Smooth muscle cell of the pulmonary artery (primary cell): ENCODE results near the gene HSD17B14. TPM values are rescaled to one million over a fixed set of nuclear protein-coding genes. Genes with fewer than 3 reads are reported as not detected.

Experiments
- total RNA-seq: library from RNA; depleted of rRNA; stranded (reverse); fragments of >200 nt; gene quantifications from 2 replicates; pipeline ENCODE4 v1.2.3, GENCODE V29; 2014

The HSD17B14 gene
- 2.2 and 2.8 TPM in 2 replicates for total RNA-seq

DNA sequence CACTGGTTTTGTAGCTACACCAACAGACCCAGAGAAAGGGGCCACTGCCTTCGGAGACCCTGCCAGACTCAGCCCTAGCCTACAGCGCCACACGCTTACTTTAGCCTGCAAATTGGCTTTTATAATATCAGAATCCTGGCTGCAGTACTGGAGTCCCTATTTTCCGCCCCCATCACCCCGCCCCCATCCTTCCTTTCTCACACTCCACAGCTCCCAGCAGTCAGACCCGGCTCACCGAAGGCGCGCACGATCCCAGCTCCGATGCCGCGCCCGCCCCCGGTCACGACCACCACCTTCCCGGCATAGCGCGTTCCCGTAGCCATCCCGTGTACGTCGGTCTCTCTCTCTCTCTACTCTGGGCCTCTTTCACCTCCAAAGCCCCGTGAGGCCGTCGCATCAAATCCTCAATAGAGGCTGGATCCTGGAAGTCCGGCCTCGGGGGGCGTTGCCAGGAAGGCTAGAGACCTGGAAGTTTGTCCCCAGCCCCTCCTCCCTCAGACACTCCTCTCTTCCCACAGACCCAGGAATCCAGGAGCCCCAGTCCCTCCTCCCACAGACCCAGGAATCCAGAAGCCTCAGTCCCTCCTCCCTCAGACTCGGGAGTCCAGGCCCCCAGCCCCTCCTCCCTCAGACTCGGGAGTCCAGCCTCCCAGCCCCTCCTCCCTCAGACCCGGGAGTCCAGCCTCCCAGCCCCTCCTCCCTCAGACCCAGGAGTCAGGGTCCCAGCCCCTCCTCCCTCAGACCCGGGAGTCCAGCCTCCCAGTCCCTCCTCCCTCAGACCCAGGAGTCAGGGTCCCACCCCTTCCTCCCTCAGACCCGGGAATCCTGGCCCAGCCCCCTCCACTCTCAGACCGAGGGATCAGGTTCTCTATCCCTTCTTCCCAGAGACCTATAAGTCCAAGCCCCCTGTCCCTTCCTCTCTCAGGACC is at the start of gene HSD17B14:
HSD17B14 (minus strand) TSS at position 403 of the 929 bp plus-strand sequence; CDS start at position 323, 80 bp downstream.

GRCh38 chr19:48872182-48872883 is 36.0 kb upstream of the HSD17B14 start, which contains the start of gene PPP1R15A:
PPP1R15A (plus strand) TSS chr19:48872421; CDS start chr19:48873234, 813 bp downstream.

DNA sequence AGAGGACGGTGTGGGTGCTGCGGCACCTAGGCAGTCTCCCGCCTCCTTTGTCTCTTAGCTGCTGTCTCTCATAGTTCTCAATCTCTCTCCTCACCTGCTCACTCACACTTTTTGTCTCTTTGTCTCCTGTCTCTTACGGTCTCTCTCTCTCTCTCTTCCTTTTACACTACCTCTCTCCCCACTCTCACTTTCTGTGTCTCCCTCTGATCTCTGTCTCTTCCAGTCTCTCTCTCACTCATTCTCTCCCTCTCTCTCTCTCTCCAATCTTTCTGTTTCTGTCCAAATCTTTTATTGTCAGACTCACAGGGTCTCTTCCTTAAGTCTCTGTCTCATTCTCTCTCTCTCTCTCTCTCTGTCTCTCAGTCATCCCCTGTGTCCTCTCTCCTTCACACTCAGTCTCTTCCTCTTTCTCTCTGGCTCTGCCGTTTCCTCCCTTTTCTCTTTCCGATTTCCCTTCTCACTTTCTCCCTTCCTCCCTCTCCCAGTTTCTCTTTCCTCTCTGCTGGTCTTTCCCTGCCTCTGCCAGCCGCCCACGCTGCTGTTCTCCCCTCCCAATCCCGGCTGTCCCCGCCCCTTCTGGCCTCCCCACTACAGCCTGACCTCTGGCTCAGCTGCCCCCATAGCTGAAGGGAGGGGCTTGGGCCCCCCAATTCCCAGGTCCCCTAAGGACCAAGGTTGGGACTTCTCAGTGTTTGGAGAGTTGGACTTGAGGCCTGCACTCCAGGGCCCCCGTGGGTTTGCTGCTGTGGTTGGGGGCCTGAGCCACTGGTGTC is 32.0 kb upstream of the HSD17B14 start, which contains the start of gene PLEKHA4:
PLEKHA4 (minus strand) TSS at position 504 of the 773 bp plus-strand sequence. CDS start 997 bp downstream, outside the sequence.

Other genes starting within 250 kb of the HSD17B14 start
- gene SPACA4, start 229.7 kb downstream of the HSD17B14 start, total RNA-seq, result not detected in 2 replicates
- gene FAM83E, start 221.4 kb downstream of the HSD17B14 start, total RNA-seq, result 0.23 and 0.52 TPM in 2 replicates
- gene RPL18, start 217.3 kb downstream of the HSD17B14 start, total RNA-seq, result 1,103 and 1,191 TPM in 2 replicates
- gene SPHK2, start 217.0 kb downstream of the HSD17B14 start, total RNA-seq, result 8.7 and 13.1 TPM in 2 replicates
- gene DBP, start 199.1 kb downstream of the HSD17B14 start, total RNA-seq, result 7.4 and 7.8 TPM in 2 replicates
- gene CA11, start 190.3 kb downstream of the HSD17B14 start, total RNA-seq, result 0.99 and 1.6 TPM in 2 replicates
- gene NTN5, start 163.5 kb downstream of the HSD17B14 start, total RNA-seq, result 0.43 and 0.46 TPM in 2 replicates
- not detected in 2 replicates for gene FUT2, start 140.5 kb downstream of the HSD17B14 start, total RNA-seq
- 0.65 and 0.69 TPM in 2 replicates for gene MAMSTR, start 116.8 kb downstream of the HSD17B14 start, total RNA-seq
- gene RASIP1, start 95.9 kb downstream of the HSD17B14 start, total RNA-seq, result 0.52 and 1.0 TPM in 2 replicates
- 0.07 TPM in 1 of 2 replicates, not detected in the other for gene IZUMO1, start 89.6 kb downstream of the HSD17B14 start, total RNA-seq
- gene FUT1, start 83.8 kb downstream of the HSD17B14 start, total RNA-seq, result 0.13 TPM in 2 replicates
- gene FGF21, start 81.0 kb downstream of the HSD17B14 start, total RNA-seq, result not detected in 2 replicates
- 33.0 and 35.3 TPM in 2 replicates for gene BCAT2, start 25.5 kb downstream of the HSD17B14 start, total RNA-seq
- gene PLEKHA4, start 32.1 kb upstream of the HSD17B14 start, total RNA-seq, result 21.3 and 22.6 TPM in 2 replicates
- gene PPP1R15A, start 35.9 kb upstream of the HSD17B14 start, total RNA-seq, result 53.2 and 70.7 TPM in 2 replicates
- gene TULP2, start 62.3 kb upstream of the HSD17B14 start, total RNA-seq, result 0.23 TPM in 1 of 2 replicates, not detected in the other
- 522 and 547 TPM in 2 replicates for gene NUCB1, start 63.8 kb upstream of the HSD17B14 start, total RNA-seq
- 0.17 TPM in 1 of 2 replicates, not detected in the other for gene DHDH, start 97.2 kb upstream of the HSD17B14 start, total RNA-seq
- 79.2 and 117 TPM in 2 replicates for gene BAX, start 118.4 kb upstream of the HSD17B14 start, total RNA-seq
- 4,527 and 7,180 TPM in 2 replicates for gene FTL, start 128.8 kb upstream of the HSD17B14 start, total RNA-seq
- 108 and 117 TPM in 2 replicates for gene GYS1, start 156.8 kb upstream of the HSD17B14 start, total RNA-seq
- gene RUVBL2, start 157.4 kb upstream of the HSD17B14 start, total RNA-seq, result 156 and 174 TPM in 2 replicates
- not detected in 2 replicates for gene LHB, start 180.6 kb upstream of the HSD17B14 start, total RNA-seq
- not detected in 2 replicates for gene CGB3, start 187.8 kb upstream of the HSD17B14 start, total RNA-seq
- not detected in 2 replicates for gene CGB2, start 195.4 kb upstream of the HSD17B14 start, total RNA-seq
- not detected in 2 replicates for gene CGB1, start 200.4 kb upstream of the HSD17B14 start, total RNA-seq
- gene CGB5, start 207.4 kb upstream of the HSD17B14 start, total RNA-seq, result not detected in 2 replicates
- gene CGB8, start 212.6 kb upstream of the HSD17B14 start, total RNA-seq, result not detected in 2 replicates
- gene CGB7, start 221.3 kb upstream of the HSD17B14 start, total RNA-seq, result under 0.01 and 0.17 TPM in 2 replicates
- not detected in 2 replicates for gene NTF4, start 228.3 kb upstream of the HSD17B14 start, total RNA-seq
- gene KCNA7, start 236.2 kb upstream of the HSD17B14 start, total RNA-seq, result not detected in 2 replicates
- gene SNRNP70, start 249.0 kb upstream of the HSD17B14 start, total RNA-seq, result 159 and 170 TPM in 2 replicates